ENCODE results near the gene SPRING1.

Gene SPRING1

GRCh38 chr12:116692605-116693004 lies 45.3 kb downstream of the SPRING1 start:
- H3K27ac ChIP-seq = no peak overlapping the region
- no peak for DNase-seq (ENCODE audit: low spot score)
- no peak overlapping the region for H3K4me3 ChIP-seq
- no peak for TF ChIP-seq CTCF (IDR thresholded peaks at IDR 0.05)

GRCh38 chr12:116691636-116692035 lies 46.2 kb downstream of the SPRING1 start:
- Histone ChIP-seq H3K27ac (no peak overlapping the region), H3K4me3 (no peak overlapping the region)
- TF ChIP-seq CTCF (IDR thresholded peaks at IDR 0.05) = no peak
- DNase-seq (ENCODE audit: low spot score) = no peak

GRCh38 chr12:116691205-116691604 lies 46.7 kb downstream of the SPRING1 start:
- no peak overlapping the region for H3K27ac ChIP-seq
- no peak for TF ChIP-seq CTCF (IDR thresholded peaks at IDR 0.05)
- DNase-seq (ENCODE audit: low spot score) = no peak
- H3K4me3 ChIP-seq = no peak overlapping the region

- Histone ChIP-seq H3K4me3 (no peak overlapping the region), H3K27ac (no peak overlapping the region)
- DNase-seq (ENCODE audit: low spot score) = no peak
- no peak for TF ChIP-seq CTCF (IDR thresholded peaks at IDR 0.05)
Observed at GRCh38 chr12:116689979-116690744, 47.7 kb downstream of the SPRING1 start.

- no peak for TF ChIP-seq CTCF (IDR thresholded peaks at IDR 0.05)
- no peak for DNase-seq (ENCODE audit: low spot score)
- no peak overlapping the region for H3K4me3 ChIP-seq
Observed at GRCh38 chr12:116689521-116689920, 48.3 kb downstream of the SPRING1 start.

More at GRCh38 chr12:116689521-116689920, 48.3 kb downstream of the SPRING1 start:
- H3K27ac ChIP-seq = no peak overlapping the region
